Measurements from ENCODE around the gene SYS1.

The SYS1 gene

GRCh38 chr20:45354423-45355208 lies 8.3 kb upstream of the SYS1 start:
- H3K36me3 ChIP-seq = no peaks in the 10 kb centered on the region
- H3K27ac ChIP-seq = no peak overlapping the region
- H3K4me3 ChIP-seq (ENCODE audit: low read depth in 1 of 2, low read length in 1 of 2) = no peak overlapping the region

DNA sequence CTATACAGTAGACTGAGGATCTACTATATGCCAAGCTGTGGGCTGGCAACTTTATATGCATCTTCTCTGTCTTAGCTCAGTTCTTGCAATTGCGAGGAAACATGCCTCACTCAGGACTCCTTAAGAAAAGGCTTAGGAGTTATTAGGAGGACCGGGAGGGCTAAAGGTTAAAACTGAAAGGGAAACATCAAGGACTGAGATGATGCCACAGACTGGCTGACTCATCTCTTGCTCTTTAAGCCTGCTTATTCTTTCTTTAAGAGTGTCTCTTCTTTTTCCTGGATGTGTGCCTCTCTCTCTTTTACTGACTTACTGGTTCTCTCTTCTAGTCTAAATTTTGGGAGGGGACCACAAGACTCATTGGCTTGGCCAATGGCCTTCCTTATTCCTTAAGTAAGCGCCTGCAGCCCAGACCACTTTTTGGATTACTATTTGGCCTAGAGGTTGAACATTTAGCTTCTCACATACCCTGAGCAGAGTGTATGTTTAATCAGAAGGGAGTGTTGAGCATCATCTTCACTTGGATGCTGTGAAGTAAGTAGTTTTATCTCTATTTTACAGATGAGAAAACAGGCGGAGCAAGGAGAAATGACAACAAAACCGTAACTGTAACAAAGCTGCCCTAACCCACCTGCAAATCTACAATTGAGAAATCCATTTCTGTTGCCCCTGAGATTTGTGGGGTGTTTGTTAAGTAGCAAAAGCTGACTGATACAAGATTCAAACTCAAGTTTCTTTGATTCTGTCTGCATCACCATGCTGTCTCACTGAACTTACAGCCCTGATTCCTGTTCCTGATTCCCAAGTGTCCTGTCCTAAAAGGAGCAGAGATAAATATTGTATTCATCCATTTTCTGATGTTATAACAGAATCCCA lies 7.5 kb upstream of the SYS1 start:
- Histone ChIP-seq H3K4me1 (ENCODE audit: control insufficient read depth in 1 of 2, insufficient read depth in 1 of 2, low read depth in 1 of 2, low read length in 1 of 2) (peaks cover 0 to 8% of the 10 kb centered on the region in 2 experiments), H3K27ac (no peak overlapping the region)

More at GRCh38 chr20:45354423-45355208, 8.3 kb upstream of the SYS1 start:
- peaks cover 0 to 8% of the 10 kb centered on the region in 2 experiments for H3K4me1 ChIP-seq (ENCODE audit: control insufficient read depth in 1 of 2, insufficient read depth in 1 of 2, low read depth in 1 of 2, low read length in 1 of 2)
- TF ChIP-seq, protein P1, sequence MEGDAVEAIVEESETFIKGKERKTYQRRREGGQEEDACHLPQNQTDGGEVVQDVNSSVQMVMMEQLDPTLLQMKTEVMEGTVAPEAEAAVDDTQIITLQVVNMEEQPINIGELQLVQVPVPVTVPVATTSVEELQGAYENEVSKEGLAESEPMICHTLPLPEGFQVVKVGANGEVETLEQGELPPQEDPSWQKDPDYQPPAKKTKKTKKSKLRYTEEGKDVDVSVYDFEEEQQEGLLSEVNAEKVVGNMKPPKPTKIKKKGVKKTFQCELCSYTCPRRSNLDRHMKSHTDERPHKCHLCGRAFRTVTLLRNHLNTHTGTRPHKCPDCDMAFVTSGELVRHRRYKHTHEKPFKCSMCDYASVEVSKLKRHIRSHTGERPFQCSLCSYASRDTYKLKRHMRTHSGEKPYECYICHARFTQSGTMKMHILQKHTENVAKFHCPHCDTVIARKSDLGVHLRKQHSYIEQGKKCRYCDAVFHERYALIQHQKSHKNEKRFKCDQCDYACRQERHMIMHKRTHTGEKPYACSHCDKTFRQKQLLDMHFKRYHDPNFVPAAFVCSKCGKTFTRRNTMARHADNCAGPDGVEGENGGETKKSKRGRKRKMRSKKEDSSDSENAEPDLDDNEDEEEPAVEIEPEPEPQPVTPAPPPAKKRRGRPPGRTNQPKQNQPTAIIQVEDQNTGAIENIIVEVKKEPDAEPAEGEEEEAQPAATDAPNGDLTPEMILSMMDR (IDR thresholded peaks at IDR 0.05) = no peak
- peaks cover 11% of the 10 kb centered on the region for H3K27me3 ChIP-seq
- no peaks in the 10 kb centered on the region for H3K9me3 ChIP-seq

GRCh38 chr20:45358282-45359068 lies 4.5 kb upstream of the SYS1 start:
- TF ChIP-seq, protein P1 (IDR thresholded peaks at IDR 0.05) = no peak
- Histone ChIP-seq H3K9me3 (no peaks in the 10 kb centered on the region), H3K4me3 (ENCODE audit: low read depth in 1 of 2, low read length in 1 of 2) (no peak overlapping the region), H3K4me1 (ENCODE audit: control insufficient read depth in 1 of 2, insufficient read depth in 1 of 2, low read depth in 1 of 2, low read length in 1 of 2) (peaks cover 15 to 28% of the 10 kb centered on the region in 2 experiments), H3K27ac (no peak overlapping the region), H3K27me3 (no peaks in the 10 kb centered on the region), H3K36me3 (no peaks in the 10 kb centered on the region)

More for the DNA sequence above, 7.5 kb upstream of the SYS1 start:
- no peaks in the 10 kb centered on the region for H3K9me3 ChIP-seq
- peaks cover 3% of the 10 kb centered on the region for H3K27me3 ChIP-seq
- no peak overlapping the region for H3K4me3 ChIP-seq (ENCODE audit: low read depth in 1 of 2, low read length in 1 of 2)
- no peaks in the 10 kb centered on the region for H3K36me3 ChIP-seq
- TF ChIP-seq, protein P1 (IDR thresholded peaks at IDR 0.05) = no peak

DNA sequence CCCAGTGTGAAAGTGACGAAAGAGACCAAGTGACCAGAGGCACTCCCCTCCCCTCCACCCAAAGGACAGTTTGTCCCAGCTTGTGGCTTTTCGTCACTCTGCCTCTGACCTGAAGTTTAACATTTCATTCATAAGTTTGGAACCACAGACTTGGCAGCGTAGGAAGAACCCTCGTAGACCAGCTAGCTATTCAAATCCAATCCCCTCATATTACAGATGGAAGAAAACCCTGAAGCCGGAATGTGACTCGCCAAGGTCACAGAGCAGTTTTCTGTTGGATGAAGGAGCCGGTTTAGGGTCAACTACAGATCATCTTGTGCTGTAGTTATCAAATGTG lies 3.9 kb upstream of the SYS1 start:
- H3K36me3 ChIP-seq = no peaks in the 10 kb centered on the region
- no peaks in the 10 kb centered on the region for H3K27me3 ChIP-seq
- no peak overlapping the region for H3K27ac ChIP-seq
- H3K4me3 ChIP-seq (ENCODE audit: low read depth in 1 of 2, low read length in 1 of 2) = no peak overlapping the region
- TF ChIP-seq, protein P1 (IDR thresholded peaks at IDR 0.05) = no peak
- peaks cover 20 to 34% of the 10 kb centered on the region in 2 experiments for H3K4me1 ChIP-seq (ENCODE audit: control insufficient read depth in 1 of 2, insufficient read depth in 1 of 2, low read depth in 1 of 2, low read length in 1 of 2)
- H3K9me3 ChIP-seq = no peaks in the 10 kb centered on the region

DNA sequence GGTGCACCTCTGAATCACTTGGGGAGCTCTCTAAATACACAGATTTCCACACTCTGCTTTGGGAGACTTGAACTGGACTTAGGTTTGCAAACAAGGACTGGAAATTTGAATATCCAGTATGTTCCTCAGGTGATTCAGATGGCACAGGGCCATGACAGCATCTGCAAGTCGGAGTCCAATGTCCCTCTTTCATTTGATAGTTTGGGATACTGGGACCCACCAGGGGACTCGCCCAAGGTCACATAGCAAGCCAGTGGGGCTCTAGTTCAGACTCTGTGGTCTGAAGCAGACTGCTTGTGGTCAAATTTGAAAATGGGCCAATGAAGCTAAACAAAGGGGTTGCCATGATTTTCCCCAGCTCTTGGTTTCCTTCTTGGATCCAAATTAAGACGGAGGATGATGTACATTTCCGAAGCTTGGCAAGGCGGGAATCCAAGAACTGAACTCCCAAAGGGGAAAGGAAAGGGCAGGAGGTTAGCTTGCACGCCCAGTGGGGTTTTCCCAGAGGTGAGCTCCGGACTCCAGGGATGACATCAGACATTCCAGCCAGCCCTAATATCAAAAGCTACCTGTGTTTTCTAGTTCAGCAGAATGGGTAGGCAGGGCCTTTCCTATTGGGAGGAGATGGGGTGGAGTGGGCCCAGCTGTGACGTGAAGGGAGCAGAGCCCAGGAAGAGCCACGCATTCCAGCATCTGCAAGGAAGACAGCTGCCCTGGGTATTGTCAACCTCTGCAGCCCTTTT lies 3.4 kb upstream of the SYS1 start:
- Histone ChIP-seq H3K4me1 (ENCODE audit: control insufficient read depth in 1 of 2, insufficient read depth in 1 of 2, low read depth in 1 of 2, low read length in 1 of 2) (peaks cover 23 to 35% of the 10 kb centered on the region in 2 experiments), H3K27ac (no peak overlapping the region), H3K36me3 (no peaks in the 10 kb centered on the region), H3K9me3 (no peaks in the 10 kb centered on the region), H3K4me3 (ENCODE audit: low read depth in 1 of 2, low read length in 1 of 2) (no peak overlapping the region), H3K27me3 (no peaks in the 10 kb centered on the region)
- TF ChIP-seq, protein P1 (IDR thresholded peaks at IDR 0.05) = no peak

All from neutrophil (primary cell).